HG02759 (cell line): ENCODE results near the gene ID1.
"Not testable (repeated sequence)": the region's sequence is repeated elsewhere in the genome, so short reads cannot be mapped to it uniquely, and the experiment has no call there.

Source experiments
- ATAC-seq: cut with Tn5 transposase; IDR thresholded peaks from one replicate; pipeline ENCODE4 v1.9.1; 2021; ENCODE audit warnings: mild to moderate bottlenecking, moderate library complexity; ENCODE audit not compliant: unreplicated experiment

The ID1 gene

DNA sequence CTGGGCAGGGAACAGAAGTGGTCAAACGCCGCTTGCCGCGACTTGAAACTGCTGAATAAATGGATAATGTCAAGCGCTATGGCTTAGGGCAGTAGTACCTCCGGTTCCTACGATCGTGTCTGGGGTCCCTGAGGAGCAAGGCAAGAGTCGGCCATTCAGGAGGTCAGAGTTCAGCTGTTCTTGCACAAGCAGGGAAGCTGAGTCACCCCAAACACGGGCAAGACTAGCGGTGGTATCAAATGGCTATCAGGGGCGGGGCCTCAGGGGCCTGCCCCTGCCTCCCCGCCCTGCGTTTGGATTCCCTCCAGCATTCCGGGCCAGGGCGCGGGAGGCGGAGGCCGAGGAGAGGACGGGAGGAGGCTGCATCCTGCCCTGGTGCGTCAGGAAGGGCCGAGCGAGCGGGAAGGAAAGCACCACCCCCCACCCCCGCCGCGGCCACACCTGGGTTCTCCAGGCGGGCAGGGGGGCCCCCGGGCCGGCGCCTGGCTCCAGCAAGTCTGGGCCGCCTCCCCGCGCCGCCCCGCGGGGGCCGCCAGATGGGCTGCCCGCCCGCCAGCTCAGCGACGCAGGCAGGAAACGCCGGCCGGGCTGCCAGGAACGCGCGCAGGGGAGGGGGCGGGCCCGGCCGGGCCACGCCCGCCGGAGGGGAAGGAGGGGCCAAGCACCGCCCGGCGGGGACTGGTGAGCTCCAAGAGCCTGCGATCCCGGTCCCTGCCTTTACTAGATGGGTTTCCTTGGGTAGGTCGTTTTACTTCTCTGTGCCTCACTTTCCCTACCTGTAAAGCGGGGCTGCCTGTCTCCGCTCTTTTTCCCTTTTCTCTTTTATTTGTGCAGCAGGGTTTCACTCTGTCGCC lies 32.2 kb upstream of the ID1 start:
- peak; percentile 92 for ATAC-seq

DNA sequence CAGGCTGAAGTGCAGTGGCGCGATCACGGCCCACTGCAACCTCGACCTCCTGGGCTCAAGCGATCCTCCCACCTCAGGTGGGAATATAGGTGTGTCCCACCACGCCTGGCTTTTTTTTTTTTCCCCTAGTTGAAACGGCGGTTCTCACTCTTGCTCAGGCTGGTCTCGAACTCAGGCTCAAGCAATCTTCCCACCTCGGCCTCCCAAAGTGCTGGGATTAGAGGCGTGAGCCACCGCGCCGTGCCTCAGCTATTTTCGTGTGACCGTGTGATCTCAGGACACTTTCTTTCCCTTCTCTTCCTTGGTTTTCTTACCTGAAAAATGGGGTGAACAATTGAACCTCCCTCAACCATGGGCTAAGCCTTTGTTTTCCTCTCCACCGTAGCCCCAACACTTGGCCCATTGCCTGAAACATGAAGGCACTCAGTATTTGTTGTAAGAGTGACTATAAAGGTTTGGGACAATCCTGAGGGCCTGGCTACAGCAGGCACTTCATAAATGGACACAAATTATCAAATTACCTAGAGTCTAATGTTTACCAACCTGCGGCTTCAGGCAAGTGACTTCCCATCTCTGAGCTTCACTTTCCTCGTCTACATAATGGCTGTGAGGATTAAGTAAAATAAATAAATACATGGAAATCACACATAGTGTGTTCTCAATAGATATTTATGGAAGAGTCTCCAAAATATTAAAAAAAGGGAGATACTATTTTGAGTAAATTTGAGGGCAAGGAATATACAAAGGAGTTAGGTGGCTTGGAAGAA lies 31.4 kb upstream of the ID1 start:
- peak; percentile 15 for ATAC-seq

- ATAC-seq = not testable (repeated sequence)
Measured at GRCh38 chr20:31574986-31575385, 30.1 kb upstream of the ID1 start.

DNA sequence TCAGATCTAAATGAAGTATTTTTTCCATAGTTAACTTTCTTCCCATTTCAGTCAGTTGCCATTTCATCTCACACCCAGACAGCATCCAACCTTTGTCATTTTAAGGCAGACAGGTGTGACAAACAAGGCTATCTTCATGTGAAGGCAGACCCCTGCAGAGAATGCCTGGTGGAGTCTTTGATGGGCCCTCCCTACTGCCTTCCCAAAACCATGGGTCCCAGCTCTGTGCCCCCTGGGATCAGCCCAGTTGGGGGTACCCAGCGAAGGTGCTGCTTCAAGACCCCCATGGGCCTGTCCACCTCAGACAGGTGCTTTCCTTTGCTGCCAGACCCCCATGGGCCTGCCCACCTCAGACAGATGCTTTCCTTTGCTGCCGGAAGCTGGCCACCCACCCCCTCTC lies 28.3 kb upstream of the ID1 start:
- ATAC-seq = no peak

GRCh38 chr20:31577194-31577593 lies 27.9 kb upstream of the ID1 start:
- ATAC-seq = no peak

DNA sequence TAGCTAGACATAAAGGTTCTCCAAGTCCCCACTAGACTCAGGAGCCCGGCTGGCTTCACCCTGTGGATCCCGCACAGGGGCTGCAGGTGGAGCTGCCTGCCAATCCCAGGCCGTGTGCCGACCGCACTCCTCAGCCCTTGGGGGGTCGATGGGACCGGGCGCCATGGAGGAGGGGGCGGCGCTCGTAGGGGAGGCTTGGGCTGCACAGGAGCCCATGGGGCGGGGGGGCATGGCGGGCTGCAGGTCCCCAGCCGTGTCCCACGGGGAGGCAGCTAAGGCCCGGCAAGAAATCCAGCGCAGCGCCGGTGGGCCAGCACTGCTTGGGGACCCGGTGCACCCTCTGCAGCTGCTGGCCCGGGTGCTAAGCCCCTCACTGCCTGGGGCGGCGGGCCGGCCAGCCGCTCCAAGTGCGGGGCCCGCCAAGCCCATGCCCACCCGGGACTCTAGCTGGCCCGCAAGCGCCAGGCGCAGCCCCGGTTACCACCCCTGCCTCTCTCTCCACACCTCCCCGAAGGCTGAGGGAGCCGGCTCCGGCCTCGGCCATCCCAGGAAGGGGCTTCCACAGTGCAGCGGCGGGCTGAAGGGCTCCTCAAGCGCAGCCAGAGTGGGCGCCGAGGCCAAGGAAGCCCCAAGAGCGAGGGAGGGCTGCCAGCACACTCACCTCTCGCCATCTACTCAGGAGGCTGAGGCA lies 26.5 kb upstream of the ID1 start:
- no peak for ATAC-seq

- no peak for ATAC-seq
Measured at GRCh38 chr20:31579245-31579644, 25.8 kb upstream of the ID1 start.

- ATAC-seq = not testable (repeated sequence)
Measured at GRCh38 chr20:31579941-31580651, 25.0 kb upstream of the ID1 start.

GRCh38 chr20:31580706-31581105 lies 24.4 kb upstream of the ID1 start:
- ATAC-seq = no peak

DNA sequence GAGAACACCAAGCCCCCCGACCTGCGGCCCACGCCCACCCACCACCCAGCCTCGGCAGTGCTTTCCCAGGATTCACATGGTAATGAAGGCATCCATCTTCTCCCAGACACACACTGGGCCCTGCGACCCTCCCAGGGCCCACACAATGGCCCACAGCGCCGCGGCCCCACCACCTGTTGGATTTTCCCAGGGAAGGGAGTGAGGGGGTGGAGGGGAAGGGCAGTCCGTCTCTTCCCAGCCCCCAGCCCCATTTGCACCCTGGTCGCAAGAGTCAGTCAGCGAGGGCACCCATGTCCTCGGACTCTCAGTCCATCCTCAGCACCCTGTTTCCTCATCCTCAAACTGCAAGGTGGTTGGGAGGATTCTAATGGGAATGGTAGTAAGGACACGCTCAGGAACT lies 23.7 kb upstream of the ID1 start:
- no peak for ATAC-seq

- peak; percentile 74 for ATAC-seq
Measured at GRCh38 chr20:31587545-31588389, 17.3 kb upstream of the ID1 start.

- no peak for ATAC-seq
Measured at GRCh38 chr20:31590717-31591225, 14.3 kb upstream of the ID1 start.

- no peak for ATAC-seq
Measured at GRCh38 chr20:31593221-31594001, 11.7 kb upstream of the ID1 start.

DNA sequence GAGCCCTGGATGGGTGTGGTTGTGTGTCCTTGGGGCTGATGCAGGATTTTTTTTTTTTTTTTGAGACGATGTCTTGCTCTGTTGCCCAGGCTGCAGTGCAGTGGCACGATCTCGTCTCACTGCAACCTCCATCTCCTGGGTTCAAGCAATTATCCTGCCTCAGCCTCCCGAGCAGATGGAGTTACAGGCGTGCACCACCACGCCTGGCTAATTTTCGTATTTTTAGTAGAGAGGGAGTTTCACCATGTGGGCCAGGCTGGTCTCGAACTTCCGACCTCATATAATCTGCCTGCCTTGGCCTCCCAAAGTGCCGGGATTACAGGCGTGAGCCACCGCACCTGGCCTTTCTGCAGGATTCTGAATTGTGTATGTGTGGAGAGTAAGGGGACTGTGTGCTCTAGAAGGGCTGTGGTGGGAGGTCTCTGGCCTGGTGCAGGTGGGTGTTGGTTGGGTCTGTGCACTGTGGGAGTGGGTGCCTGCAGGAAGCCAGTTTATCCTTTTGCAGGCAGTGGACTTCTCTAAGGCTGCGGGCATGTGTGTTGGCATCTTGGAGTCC lies 11.0 kb upstream of the ID1 start:
- ATAC-seq = no peak

- ATAC-seq = no peak
Measured at GRCh38 chr20:31594558-31595379, 10.3 kb upstream of the ID1 start.

DNA sequence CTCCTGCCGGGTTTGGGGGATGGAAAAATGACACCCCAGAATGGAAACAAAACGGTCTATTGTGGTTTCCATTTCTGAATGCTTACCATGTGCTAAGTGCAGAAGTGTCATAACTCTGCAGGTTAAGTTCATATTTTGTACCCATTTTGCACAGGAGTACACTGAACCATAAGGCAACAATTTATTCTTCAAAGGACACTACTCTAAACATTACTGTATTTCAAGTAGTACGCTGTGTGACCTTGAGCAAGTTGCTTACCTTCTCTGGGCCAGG lies 9.8 kb upstream of the ID1 start:
- ATAC-seq = no peak

DNA sequence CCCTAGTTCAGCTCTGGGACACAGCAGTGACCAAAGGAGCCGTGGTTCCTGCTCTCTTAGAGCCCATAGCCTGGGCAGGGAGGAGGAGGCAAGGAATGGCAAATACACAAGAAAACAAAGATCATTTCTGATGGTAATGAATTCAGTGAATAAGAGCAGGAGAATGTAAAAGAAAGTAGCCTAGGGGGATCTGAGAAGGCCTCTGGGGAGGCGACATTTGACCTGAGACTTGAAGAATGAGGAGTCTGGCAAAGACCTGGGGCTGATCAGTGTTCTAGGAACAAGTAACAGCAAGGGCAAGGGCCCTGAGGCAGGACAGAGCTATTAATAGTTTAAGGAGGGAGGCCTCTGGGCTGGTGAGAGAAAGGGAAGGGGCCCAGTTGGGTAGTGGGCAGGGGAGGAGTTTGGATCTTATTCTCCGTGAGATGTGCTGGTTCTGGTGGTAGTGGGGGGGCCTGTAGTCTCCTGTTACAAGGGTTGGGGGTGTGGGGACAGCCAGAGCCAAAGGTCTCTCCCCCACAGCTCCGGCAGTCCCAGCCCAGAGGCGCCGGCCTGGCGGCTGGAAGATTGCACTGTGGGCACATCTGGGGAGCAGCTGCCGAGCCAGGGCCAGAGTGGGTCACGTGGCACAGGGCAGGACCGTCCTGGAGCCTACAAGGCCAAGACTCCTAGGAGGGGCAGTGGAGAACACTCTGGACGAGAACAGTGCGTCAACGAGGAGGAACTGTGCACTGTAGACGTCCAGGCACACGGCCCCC lies 9.3 kb upstream of the ID1 start:
- no peak for ATAC-seq

GRCh38 chr20:31596412-31596715 lies 8.7 kb upstream of the ID1 start:
- not testable (repeated sequence) for ATAC-seq
